Ovary (tissue), 9 donors: ENCODE measurements around the gene POMC. TPM values are rescaled to one million over a fixed set of nuclear protein-coding genes. Genes with fewer than 3 reads are reported as not detected.

Experiments
- DNase-seq, 5 donors: peaks; one replicate each; pipeline ENCODE4 v3.0.0-alpha.2; 2019 to 2020
- H3K27ac ChIP-seq, 2 donors: fragments of 200-600 bp; one replicate each; pipeline versions ENCODE4 v1.5.1 to v1.8.0; 2019 to 2022
- H3K27me3 ChIP-seq: fragments of 200-600 bp; one replicate; pipeline ENCODE4 v1.8.0; 2022
- H3K36me3 ChIP-seq: fragments of 200-600 bp; sonication (generic); one replicate; pipeline ENCODE4 v1.5.1; 2019
- H3K4me1 ChIP-seq: one replicate; pipeline ENCODE4 v1.8.1; 2013; ENCODE audit warnings: mild to moderate bottlenecking, moderate library complexity; ENCODE audit not compliant: insufficient read depth
- H3K4me3 ChIP-seq: fragments of 200-600 bp; sonication (generic); one replicate; pipeline ENCODE4 v1.5.1; 2017
- H3K9me3 ChIP-seq, 2 donors: fragments of 200-600 bp in 1 of 2; sonication (generic) in 1 of 2; one replicate each; pipeline versions ENCODE4 v1.5.1 to v1.8.1; 2013 to 2019; ENCODE audit warnings: mild to moderate bottlenecking in 1 of 2, moderate library complexity in 1 of 2
- EP300 ChIP-seq: sonication (generic); formaldehyde crosslinking; IDR thresholded peaks from one replicate; pipeline ENCODE4 v1.6.1; 2017; ENCODE audit warnings: antibody characterized with exemption
- POLR2A ChIP-seq: fragments of 450-650 bp; IDR thresholded peaks from one replicate; pipeline ENCODE4 v1.6.1; 2017; ENCODE audit warnings: antibody characterized with exemption, mild to moderate bottlenecking, moderate library complexity
- WGBS, 3 donors: extraction: QIAGEN DNeasy Blood & Tissue Kit in 1 of 3; methylation state at CpG; one replicate each; pipeline versions ENCODE4 v1.1.5 to v1.1.7; 2013 to 2017; 5-methylcytosine and 5-hydroxymethylcytosine counted together
- intact Hi-C, 4 donors: fragments of 100-400 bp; cut with DNase I; formaldehyde crosslinking; loops; one replicate each; pipeline versions ENCODE4 v1.11.0 to v1.15.1; 2022 to 2023
- polyA plus RNA-seq, 2 donors: library from polyadenylated mRNA; stranded (reverse); fragments of 200-250 nt in 1 of 2; fragments of 350-450 nt in 1 of 2; fragmentation: Illumina TruSeq in 1 of 2; extraction: RNeasy Lipid Tissue Mini Kit (QIAGEN cat#74804) in 1 of 2; gene quantifications; one replicate each; pipeline ENCODE4 v1.2.3, GENCODE V29; 2013 to 2014
- total RNA-seq, 7 donors: library from RNA; depleted of rRNA in 2 of 7; stranded (reverse); fragments of >200 nt in 2 of 7; fragmentation: NEBNext Ultra II Directional in 3 of 7; extraction: Animal tissue kit (Norgen Biotek cat#: 25700) in 3 of 7; gene quantifications; one replicate each; pipeline versions ENCODE4 v1.1.0 to v1.2.4, GENCODE V29; 2016 to 2023
- TF ChIP-seq, protein P1 (sequence below), 3 donors: fragments of 450-650 bp in 2 of 3; fragments of 200-600 bp in 1 of 3; IDR thresholded peaks; one replicate each; pipeline versions ENCODE4 v1.5.1 to v1.8.0; 2016 to 2022; ENCODE audit warnings: antibody characterized with exemption in 3 of 3, mild to moderate bottlenecking in 1 of 3
- donor health status: DM: no; HTN: no; CAD: no; lungs with moderate emphysema.
- donor health status: DM: no; HTN: no; CAD: no.
- donor health status: Bipolar disorder and iron deficiency.
- donor health status: DM: yes; HTN: yes; CAD: no.
- donor health status: DM: no; HTN: no; CAD: no.
- donor health status: DM: yes; HTN: yes; CAD: no.

Gene POMC
- total and polyA plus RNA-seq, 9 donors, result 1.4 to 5.0 (median 2.4) TPM; not detected in 1

- Histone ChIP-seq H3K4me1 (no peaks in the 10 kb centered on the region), H3K27me3 (no peaks in the 10 kb centered on the region), H3K36me3 (no peaks in the 10 kb centered on the region), H3K9me3 (no peaks in the 10 kb centered on the region), H3K27ac (no peak overlapping the region), H3K4me3 (no peak overlapping the region)
- TF ChIP-seq, protein P1, sequence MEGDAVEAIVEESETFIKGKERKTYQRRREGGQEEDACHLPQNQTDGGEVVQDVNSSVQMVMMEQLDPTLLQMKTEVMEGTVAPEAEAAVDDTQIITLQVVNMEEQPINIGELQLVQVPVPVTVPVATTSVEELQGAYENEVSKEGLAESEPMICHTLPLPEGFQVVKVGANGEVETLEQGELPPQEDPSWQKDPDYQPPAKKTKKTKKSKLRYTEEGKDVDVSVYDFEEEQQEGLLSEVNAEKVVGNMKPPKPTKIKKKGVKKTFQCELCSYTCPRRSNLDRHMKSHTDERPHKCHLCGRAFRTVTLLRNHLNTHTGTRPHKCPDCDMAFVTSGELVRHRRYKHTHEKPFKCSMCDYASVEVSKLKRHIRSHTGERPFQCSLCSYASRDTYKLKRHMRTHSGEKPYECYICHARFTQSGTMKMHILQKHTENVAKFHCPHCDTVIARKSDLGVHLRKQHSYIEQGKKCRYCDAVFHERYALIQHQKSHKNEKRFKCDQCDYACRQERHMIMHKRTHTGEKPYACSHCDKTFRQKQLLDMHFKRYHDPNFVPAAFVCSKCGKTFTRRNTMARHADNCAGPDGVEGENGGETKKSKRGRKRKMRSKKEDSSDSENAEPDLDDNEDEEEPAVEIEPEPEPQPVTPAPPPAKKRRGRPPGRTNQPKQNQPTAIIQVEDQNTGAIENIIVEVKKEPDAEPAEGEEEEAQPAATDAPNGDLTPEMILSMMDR (IDR thresholded peaks at IDR 0.05), result no peak
- no peak for TF ChIP-seq EP300
- no peak for TF ChIP-seq POLR2A
- 80 to 89% (median 89%) methylated on average over 5 of the region's 5 CpGs for WGBS, 3 donors
- intact Hi-C loops, result no loop called here
- no peak for DNase-seq
Observed at GRCh38 chr2:25176541-25177181, 8.3 kb upstream of the POMC start.

DNA sequence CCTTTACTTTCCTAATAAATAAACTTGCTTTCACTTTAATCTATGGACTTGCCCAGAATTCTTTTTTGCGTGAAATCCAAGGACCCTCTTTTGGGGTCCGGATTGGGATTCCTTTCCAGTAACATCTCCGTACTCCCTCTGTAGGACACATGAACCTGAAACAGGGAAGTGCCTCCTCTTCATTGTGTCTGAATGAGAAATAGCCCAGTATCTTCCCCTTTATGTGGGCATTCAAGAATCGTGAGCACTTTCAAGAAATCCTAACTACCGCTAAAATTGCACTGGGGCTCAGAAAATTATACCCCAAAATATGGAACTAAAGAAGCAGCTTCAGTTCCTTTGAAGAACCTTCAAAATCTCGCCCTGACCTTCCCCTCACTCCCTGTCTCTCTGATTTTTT is 7.8 kb upstream of the POMC start:
- Histone ChIP-seq H3K9me3 (no peaks in the 10 kb centered on the region), H3K4me1 (no peaks in the 10 kb centered on the region), H3K27ac (no peak overlapping the region), H3K4me3 (no peak overlapping the region), H3K36me3 (no peaks in the 10 kb centered on the region), H3K27me3 (no peaks in the 10 kb centered on the region)
- intact Hi-C loops, result no loop called here
- TF ChIP-seq EP300 (no peak), POLR2A (no peak)
- TF ChIP-seq, protein P1 (IDR thresholded peaks at IDR 0.05), result no peak
- DNase-seq, result no peak
- 74 to 83% (median 74%) methylated on average over 6 of the region's 6 CpGs for WGBS, 3 donors

DNA sequence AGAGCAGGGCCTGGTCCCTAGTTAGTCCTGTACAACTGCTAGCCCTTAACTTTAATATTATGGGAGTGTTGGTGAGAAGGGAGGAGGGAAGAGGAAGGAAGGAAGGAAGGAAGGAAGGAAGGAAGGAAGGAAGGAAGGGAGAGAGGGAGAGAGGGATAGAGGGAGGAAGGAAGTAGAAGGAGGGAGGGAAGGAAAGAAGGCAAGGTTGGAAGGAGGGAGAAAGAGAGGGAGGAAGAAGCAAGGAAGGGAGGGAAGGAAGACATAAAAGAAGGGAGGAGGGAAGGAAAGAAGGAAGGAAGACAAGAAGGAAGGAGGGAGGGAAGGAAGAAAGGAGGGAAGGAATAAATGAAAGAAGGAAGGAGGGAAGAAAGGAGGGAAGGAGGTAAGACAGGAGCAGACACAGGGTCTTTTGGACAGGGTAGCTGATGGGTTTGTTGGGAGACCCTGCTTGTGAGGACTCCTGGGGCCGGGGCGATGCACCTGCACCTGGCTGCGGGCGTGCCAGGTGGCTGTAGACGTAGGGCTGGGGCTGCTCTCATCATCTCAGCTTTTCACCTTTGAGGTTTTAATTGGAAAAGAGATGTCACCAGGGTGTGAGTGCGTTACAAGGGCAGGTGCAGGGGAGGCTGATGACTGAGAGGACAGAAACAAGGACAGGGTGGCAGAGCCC is 5.9 kb upstream of the POMC start:
- no peaks in the 10 kb centered on the region for H3K9me3 ChIP-seq
- WGBS, 3 donors, result 88 to 97% (median 90%) methylated on average over 6 of the region's 6 CpGs

GRCh38 chr2:25173719-25174118 is 5.3 kb upstream of the POMC start:
- 81 to 88% (median 84%) methylated on average over 5 of the region's 5 CpGs for WGBS, 3 donors
- no peak for TF ChIP-seq EP300
- TF ChIP-seq POLR2A, result no peak
- TF ChIP-seq, protein P1 (IDR thresholded peaks at IDR 0.05), result no peak
- intact Hi-C loops, result no loop called here

More for the DNA sequence above, 5.9 kb upstream of the POMC start:
- Histone ChIP-seq H3K27ac (no peak overlapping the region), H3K4me3 (no peak overlapping the region), H3K27me3 (peaks cover 2% of the 10 kb centered on the region), H3K4me1 (no peaks in the 10 kb centered on the region), H3K36me3 (no peaks in the 10 kb centered on the region)
- TF ChIP-seq POLR2A, result no peak
- intact Hi-C loops, result no loop called here
- no peak for DNase-seq

DNA sequence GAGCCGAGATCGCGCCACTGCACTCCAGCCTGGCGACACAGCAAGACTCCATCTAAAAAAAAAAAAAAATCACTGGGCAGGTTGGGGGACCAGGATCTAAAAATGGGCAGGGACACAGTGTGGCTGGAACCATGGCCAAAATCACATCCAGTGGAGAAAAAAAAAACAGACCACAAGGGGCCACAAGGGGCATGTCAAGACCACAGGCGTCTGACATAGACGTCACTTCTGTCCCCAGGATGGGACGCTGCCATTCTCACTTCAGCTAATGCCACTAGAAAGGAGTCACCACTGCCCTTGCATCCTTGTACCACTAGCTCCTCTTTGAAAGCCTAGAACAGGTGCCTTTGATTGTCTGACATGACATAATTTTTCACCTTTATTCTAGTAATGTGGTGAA is 2.5 kb upstream of the POMC start:
- H3K4me3 ChIP-seq, result no peak overlapping the region
- whole genome bisulfite sequencing, 3 donors, result 93 to 94% (median 93%) methylated on average over 7 of the region's 7 CpGs
- no peak for DNase-seq
- H3K27me3 ChIP-seq, result peaks cover 2% of the 10 kb centered on the region
- no peaks in the 10 kb centered on the region for H3K36me3 ChIP-seq
- H3K9me3 ChIP-seq, result no peaks in the 10 kb centered on the region
- TF ChIP-seq, protein P1 (IDR thresholded peaks at IDR 0.05), result no peak
- TF ChIP-seq EP300 (no peak), POLR2A (no peak)
- intact Hi-C loops, result no loop called here
- H3K4me1 ChIP-seq, result peaks cover 2% of the 10 kb centered on the region
- no peak overlapping the region for H3K27ac ChIP-seq

More at GRCh38 chr2:25173719-25174118, 5.3 kb upstream of the POMC start:
- Histone ChIP-seq H3K27ac (no peak overlapping the region), H3K27me3 (peaks cover 2% of the 10 kb centered on the region), H3K9me3 (no peaks in the 10 kb centered on the region), H3K4me1 (no peaks in the 10 kb centered on the region), H3K36me3 (no peaks in the 10 kb centered on the region), H3K4me3 (no peak overlapping the region)
- DNase-seq, result no peak
